ENCODE measurements around the gene ZNF148. TPM values are rescaled to one million over a fixed set of nuclear protein-coding genes. Genes with fewer than 3 reads are reported as not detected.

Gene ZNF148
- polyA plus RNA-seq, 4 donors, result 4.6 to 24.0 (median 5.6) TPM

DNA sequence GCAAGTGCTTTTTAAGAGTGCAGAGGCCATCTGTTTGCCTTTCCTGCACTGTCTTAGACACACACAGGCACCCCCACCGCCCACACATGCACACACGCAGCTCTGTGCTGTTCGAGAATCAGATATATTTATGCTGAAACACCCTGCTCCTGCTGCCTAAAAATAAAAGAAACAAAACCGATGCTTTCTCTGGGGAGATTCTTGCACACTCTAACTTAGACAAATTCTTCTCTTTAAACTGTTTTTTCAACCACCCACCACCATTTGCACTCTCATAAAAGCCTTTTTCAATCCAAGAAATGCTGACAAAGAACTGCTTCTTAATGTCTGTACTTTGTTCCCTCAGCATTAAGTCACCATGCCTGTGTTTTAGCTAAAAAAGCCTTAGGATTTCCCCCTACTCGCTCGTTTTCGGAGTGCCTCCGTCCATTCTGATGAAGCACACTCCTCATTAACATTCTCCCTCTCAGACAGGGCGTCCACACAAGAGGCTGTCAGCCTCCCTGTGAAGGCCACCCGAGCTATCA is 188.8 kb downstream of the ZNF148 start:
- DNase-seq (no peak), FAIRE-seq (no peak)
- peaks cover 0 to 55% (median 2%) of the 10 kb centered on the region in 3 donors for H3K36me3 ChIP-seq (ENCODE audit: control insufficient read depth in 3 of 3, insufficient read depth in 2 of 3, low read depth in 1 of 3, low read length in 3 of 3)
- H3K4me3 ChIP-seq (ENCODE audit: low read depth in 1 of 3, low read length in 3 of 3), result no peak overlapping the region
- H3K27me3 ChIP-seq (ENCODE audit: control insufficient read depth in 3 of 3, insufficient read depth in 3 of 3, low read length in 3 of 3), result no peaks in the 10 kb centered on the region
- H3K27ac ChIP-seq (ENCODE audit: low read depth in 1 of 3, low read length in 2 of 3), result no peak overlapping the region
- whole genome bisulfite sequencing, 3 donors, result 48 to 75% (median 74%) methylated on average over 10 of the region's 10 CpGs
- H3K9me3 ChIP-seq (ENCODE audit: control insufficient read depth in 2 of 2, insufficient read depth in 1 of 2, low read depth in 1 of 2, low read length in 1 of 2), result no peaks in the 10 kb centered on the region
- peaks cover 0 to 12% (median 0%) of the 10 kb centered on the region in 3 donors for H3K4me1 ChIP-seq (ENCODE audit: control insufficient read depth in 3 of 3, insufficient read depth in 2 of 3, low read depth in 1 of 3, low read length in 2 of 3)

DNA sequence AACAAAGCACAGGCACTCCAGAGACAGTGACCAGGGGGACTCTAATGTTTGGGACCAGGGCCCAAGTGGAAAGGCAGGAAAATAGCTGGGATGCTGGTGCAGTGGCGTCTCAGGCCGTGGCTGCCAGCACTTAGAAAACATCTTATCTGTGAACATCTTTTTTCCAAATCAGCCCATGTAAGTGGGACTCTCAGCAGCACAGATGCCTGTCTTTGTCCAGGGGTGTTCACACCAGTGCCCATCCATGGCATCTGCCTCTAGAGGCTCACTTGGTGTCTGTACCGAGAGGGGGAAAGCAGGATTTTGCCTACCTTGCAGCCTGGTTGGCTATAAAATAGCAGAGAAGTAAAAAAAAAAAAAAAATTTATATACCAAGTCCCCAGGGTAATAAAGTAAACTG is 189.3 kb downstream of the ZNF148 start:
- 80 to 95% (median 88%) methylated on average over 3 of the region's 3 CpGs for WGBS, 3 donors

DNA sequence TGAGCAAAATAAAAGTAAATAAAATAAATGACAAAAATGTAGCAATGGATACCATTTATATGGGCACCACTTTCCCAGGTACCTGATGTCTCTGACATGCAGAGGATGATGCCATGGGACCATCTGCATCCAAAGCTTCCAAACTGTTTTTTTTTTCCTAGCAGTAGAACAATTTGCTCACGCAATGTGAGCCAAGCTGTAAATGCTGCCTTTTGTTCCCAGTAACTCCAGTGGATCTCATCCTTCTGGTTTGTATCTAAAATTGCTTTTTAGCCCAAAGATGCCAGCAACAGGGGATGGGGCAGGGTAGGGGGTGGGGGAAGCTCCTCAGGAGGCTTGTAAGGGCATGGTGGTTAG is 195.3 kb downstream of the ZNF148 start:
- no peak overlapping the region for H3K27ac ChIP-seq (ENCODE audit: low read depth in 1 of 3, low read length in 2 of 3)
- no peaks in the 10 kb centered on the region for H3K27me3 ChIP-seq (ENCODE audit: control insufficient read depth in 3 of 3, insufficient read depth in 3 of 3, low read length in 3 of 3)
- no peaks in the 10 kb centered on the region for H3K9me3 ChIP-seq (ENCODE audit: control insufficient read depth in 2 of 2, insufficient read depth in 1 of 2, low read depth in 1 of 2, low read length in 1 of 2)
- whole genome bisulfite sequencing, 3 donors, result 89 to 91% (median 91%) methylated on average over 1 of the region's 1 CpG
- H3K36me3 ChIP-seq (ENCODE audit: control insufficient read depth in 3 of 3, insufficient read depth in 2 of 3, low read depth in 1 of 3, low read length in 3 of 3), result peaks cover 0 to 27% (median 2%) of the 10 kb centered on the region in 3 donors
- H3K4me3 ChIP-seq (ENCODE audit: low read depth in 1 of 3, low read length in 3 of 3), result no peak overlapping the region
- DNase-seq (no peak), FAIRE-seq (no peak)
- H3K4me1 ChIP-seq (ENCODE audit: control insufficient read depth in 3 of 3, insufficient read depth in 2 of 3, low read depth in 1 of 3, low read length in 2 of 3), result no peaks in the 10 kb centered on the region

More for the DNA sequence above, 189.3 kb downstream of the ZNF148 start:
- no peaks in the 10 kb centered on the region for H3K9me3 ChIP-seq (ENCODE audit: control insufficient read depth in 2 of 2, insufficient read depth in 1 of 2, low read depth in 1 of 2, low read length in 1 of 2)
- H3K4me3 ChIP-seq (ENCODE audit: low read depth in 1 of 3, low read length in 3 of 3), result no peak overlapping the region
- peaks cover 0 to 12% (median 0%) of the 10 kb centered on the region in 3 donors for H3K4me1 ChIP-seq (ENCODE audit: control insufficient read depth in 3 of 3, insufficient read depth in 2 of 3, low read depth in 1 of 3, low read length in 2 of 3)
- FAIRE-seq (no peak), DNase-seq (no peak)
- H3K36me3 ChIP-seq (ENCODE audit: control insufficient read depth in 3 of 3, insufficient read depth in 2 of 3, low read depth in 1 of 3, low read length in 3 of 3), result peaks cover 0 to 54% (median 2%) of the 10 kb centered on the region in 3 donors
- H3K27ac ChIP-seq (ENCODE audit: low read depth in 1 of 3, low read length in 2 of 3), result no peak overlapping the region
- H3K27me3 ChIP-seq (ENCODE audit: control insufficient read depth in 3 of 3, insufficient read depth in 3 of 3, low read length in 3 of 3), result no peaks in the 10 kb centered on the region

DNA sequence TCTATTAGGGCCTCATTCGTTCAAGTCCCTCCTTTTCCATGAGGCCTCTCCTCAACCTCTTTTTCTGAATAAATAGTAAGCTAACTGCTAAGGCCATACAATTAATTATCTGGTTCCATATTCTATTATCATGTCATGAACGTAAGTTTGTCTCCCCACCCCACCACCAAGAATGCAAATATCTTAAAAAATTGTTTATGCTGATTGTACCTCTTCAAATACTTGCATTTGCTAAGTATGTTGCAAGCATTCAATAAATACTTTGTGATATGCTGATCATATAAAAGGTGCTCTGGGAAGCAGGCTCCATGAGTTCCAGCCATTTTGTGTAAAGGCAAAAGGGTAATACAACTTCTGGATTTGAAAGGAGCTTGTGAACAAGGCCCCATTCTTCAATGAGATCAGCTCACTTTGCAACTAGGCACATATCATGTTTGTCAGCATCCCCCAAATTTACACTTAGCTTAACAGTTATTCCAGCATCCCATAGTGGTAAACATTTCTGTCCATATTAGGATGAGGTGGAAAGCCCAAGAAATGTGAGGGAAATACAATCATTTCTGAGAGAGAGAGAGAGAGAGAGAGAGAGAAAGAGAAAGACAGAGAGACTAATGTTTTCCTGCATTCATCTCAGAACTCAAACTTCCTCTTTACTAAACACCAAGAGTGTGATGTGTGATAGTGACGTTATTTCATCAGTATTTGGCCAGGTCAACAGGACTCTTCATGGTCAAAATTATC is 195.8 kb downstream of the ZNF148 start:
- FAIRE-seq (no peak), DNase-seq (no peak)
- Histone ChIP-seq H3K36me3 (ENCODE audit: control insufficient read depth in 3 of 3, insufficient read depth in 2 of 3, low read depth in 1 of 3, low read length in 3 of 3) (peaks cover 0 to 27% (median 2%) of the 10 kb centered on the region in 3 donors), H3K27me3 (ENCODE audit: control insufficient read depth in 3 of 3, insufficient read depth in 3 of 3, low read length in 3 of 3) (no peaks in the 10 kb centered on the region), H3K27ac (ENCODE audit: low read depth in 1 of 3, low read length in 2 of 3) (no peak overlapping the region), H3K4me3 (ENCODE audit: low read depth in 1 of 3, low read length in 3 of 3) (no peak overlapping the region), H3K4me1 (ENCODE audit: control insufficient read depth in 3 of 3, insufficient read depth in 2 of 3, low read depth in 1 of 3, low read length in 2 of 3) (no peaks in the 10 kb centered on the region), H3K9me3 (ENCODE audit: control insufficient read depth in 2 of 2, insufficient read depth in 1 of 2, low read depth in 1 of 2, low read length in 1 of 2) (peaks cover 0 to 2% of the 10 kb centered on the region in 2 donors)
- WGBS, 3 donors, result 73 to 79% (median 78%) methylated on average over 3 of the region's 3 CpGs

- 92 to 98% (median 95%) methylated on average over 13 of the region's 13 CpGs for WGBS, 3 donors
- peaks cover 0 to 24% (median 2%) of the 10 kb centered on the region in 3 donors for H3K36me3 ChIP-seq (ENCODE audit: control insufficient read depth in 3 of 3, insufficient read depth in 2 of 3, low read depth in 1 of 3, low read length in 3 of 3)
- FAIRE-seq (no peak), DNase-seq (no peak)
- no peak overlapping the region for H3K27ac ChIP-seq (ENCODE audit: low read depth in 1 of 3, low read length in 2 of 3)
- no peak overlapping the region for H3K4me3 ChIP-seq (ENCODE audit: low read depth in 1 of 3, low read length in 3 of 3)
- H3K4me1 ChIP-seq (ENCODE audit: control insufficient read depth in 3 of 3, insufficient read depth in 2 of 3, low read depth in 1 of 3, low read length in 2 of 3), result no peaks in the 10 kb centered on the region
- no peaks in the 10 kb centered on the region for H3K27me3 ChIP-seq (ENCODE audit: control insufficient read depth in 3 of 3, insufficient read depth in 3 of 3, low read length in 3 of 3)
- H3K9me3 ChIP-seq (ENCODE audit: control insufficient read depth in 2 of 2, insufficient read depth in 1 of 2, low read depth in 1 of 2, low read length in 1 of 2), result peaks cover 0 to 2% of the 10 kb centered on the region in 2 donors
Measured at GRCh38 chr3:125177746-125178145, 197.4 kb downstream of the ZNF148 start.

Other genes with a start within 250 kb of the ZNF148 start
- 10 to 100 TPM in 1 of 4 donors, 1 to 10 TPM in 2, under 1 TPM in 1; 0.81 to 25.4 (median 4.9) TPM for gene SLC12A8, start 162.6 kb downstream of the ZNF148 start, polyA plus RNA-seq
- gene SNX4, start 144.9 kb upstream of the ZNF148 start, polyA plus RNA-seq, result 10 to 100 TPM; 30.0 to 71.6 (median 61.6) TPM
- gene OSBPL11, start 220.2 kb upstream of the ZNF148 start, polyA plus RNA-seq, result 10 to 100 TPM in 1 of 4 donors, 1 to 10 TPM in 3; 5.9 to 14.4 (median 7.8) TPM

Data from small intestine (tissue), 7 donors.